Measurements from ENCODE around the gene TNFAIP8L1.

- TF ChIP-seq POLR2A (IDR thresholded peaks at IDR 0.05; ENCODE audit: borderline replicate concordance, extremely low read depth, insufficient read depth, insufficient read length): no peak
- no peak for TF ChIP-seq EZH2 (IDR thresholded peaks at IDR 0.05)
- no peak for TF ChIP-seq RAD21 (IDR thresholded peaks at IDR 0.05; ENCODE audit: low read depth)
- no peak for TF ChIP-seq POLR2AphosphoS5 (IDR thresholded peaks at IDR 0.05; ENCODE audit: low read depth, low read length)
- TF ChIP-seq CTCF (IDR thresholded peaks at IDR 0.05 in 2 of 3, conservative IDR thresholded peaks at IDR 0.05 in 1 of 3; ENCODE audit: borderline replicate concordance in 1 of 3, insufficient read depth in 1 of 3, low read depth in 2 of 3, low read length in 2 of 3): no peak
- TF ChIP-seq ZNF274 (IDR thresholded peaks at IDR 0.05; ENCODE audit: low read depth, low read length): no peak
- no peak for TF ChIP-seq YY1 (IDR thresholded peaks at IDR 0.05; ENCODE audit: extremely low read depth, insufficient replicate concordance, low read depth, low read length)
- no peak for TF ChIP-seq EGR1 (IDR thresholded peaks at IDR 0.05; ENCODE audit: low read depth)
Measured at GRCh38 chr19:4635754-4636116, 3.6 kb upstream of the TNFAIP8L1 start.

All from HCT116 (cell line).